Erythroblast (primary cell): ENCODE data around the gene ACTR3.

Source experiments
- GATA1 ChIP-seq: IDR thresholded peaks from 2 replicates; pipeline ENCODE4 v1.6.1; 2011; ENCODE audit warnings: low read depth, mild to moderate bottlenecking, control low read depth, low read length, moderate library complexity
- POLR2A ChIP-seq: IDR thresholded peaks from 2 replicates; pipeline ENCODE4 v1.6.1; 2011; ENCODE audit warnings: mild to moderate bottlenecking, low read length

GRCh38 chr2:113965228-113965627 lies 75.3 kb downstream of the ACTR3 start:
- no peak for TF ChIP-seq POLR2A
- no peak for TF ChIP-seq GATA1
